Measurements from ENCODE around the gene PTBP2.

- TF ChIP-seq CTCF (IDR thresholded peaks at IDR 0.05; ENCODE audit: control extremely low read depth in 1 of 3, insufficient read depth in 1 of 3, low read depth in 1 of 3, low read length in 3 of 3) (no peak), RAD21 (IDR thresholded peaks at IDR 0.05 in 1 of 2, conservative IDR thresholded peaks at IDR 0.05 in 1 of 2; ENCODE audit: low read depth in 2 of 2, low read length in 2 of 2) (no peak), JUND (IDR thresholded peaks at IDR 0.05; ENCODE audit: low read length) (no peak), PHF8 (conservative IDR thresholded peaks at IDR 0.05; ENCODE audit: low read depth, low read length) (no peak), ATF3 (IDR thresholded peaks at IDR 0.05; ENCODE audit: insufficient read depth, low read depth, low read length) (no peak)
These were observed 70.6 kb downstream of the PTBP2 start for GRCh38 chr1:96792220-96792619.

All from H1 (cell line).